ENCODE results near the gene LPP. TPM values are rescaled to one million over a fixed set of nuclear protein-coding genes. Genes with fewer than 3 reads are reported as not detected.

LPP gene
- total RNA-seq, 4 donors from 2014 or later = 141 to 248 (median 185) TPM

DNA sequence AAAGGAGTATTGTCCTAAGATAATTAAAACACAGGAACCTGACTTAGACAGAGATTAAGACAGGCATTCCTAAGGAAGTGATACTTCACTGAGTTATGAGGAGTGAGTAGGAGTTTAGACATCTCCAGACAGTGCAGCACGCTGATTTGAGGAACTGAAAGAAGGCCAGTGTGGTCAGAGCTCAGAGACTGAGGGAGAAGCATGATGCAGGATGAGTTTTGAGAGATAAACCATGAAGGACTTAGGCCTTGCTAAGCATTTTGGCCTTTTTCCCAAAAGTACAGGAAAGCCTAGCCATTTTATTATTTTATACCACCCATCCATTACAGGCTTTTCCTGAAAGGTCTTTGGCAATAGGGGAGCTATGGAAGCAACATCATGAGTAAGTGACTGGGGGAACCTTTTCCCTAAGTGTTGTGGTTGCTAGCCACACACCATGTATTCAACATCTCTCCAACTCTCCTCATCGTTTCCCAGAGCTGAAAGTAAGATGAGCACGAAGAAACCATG is 642.2 kb downstream of the LPP start:
- TF ChIP-seq, protein P1, sequence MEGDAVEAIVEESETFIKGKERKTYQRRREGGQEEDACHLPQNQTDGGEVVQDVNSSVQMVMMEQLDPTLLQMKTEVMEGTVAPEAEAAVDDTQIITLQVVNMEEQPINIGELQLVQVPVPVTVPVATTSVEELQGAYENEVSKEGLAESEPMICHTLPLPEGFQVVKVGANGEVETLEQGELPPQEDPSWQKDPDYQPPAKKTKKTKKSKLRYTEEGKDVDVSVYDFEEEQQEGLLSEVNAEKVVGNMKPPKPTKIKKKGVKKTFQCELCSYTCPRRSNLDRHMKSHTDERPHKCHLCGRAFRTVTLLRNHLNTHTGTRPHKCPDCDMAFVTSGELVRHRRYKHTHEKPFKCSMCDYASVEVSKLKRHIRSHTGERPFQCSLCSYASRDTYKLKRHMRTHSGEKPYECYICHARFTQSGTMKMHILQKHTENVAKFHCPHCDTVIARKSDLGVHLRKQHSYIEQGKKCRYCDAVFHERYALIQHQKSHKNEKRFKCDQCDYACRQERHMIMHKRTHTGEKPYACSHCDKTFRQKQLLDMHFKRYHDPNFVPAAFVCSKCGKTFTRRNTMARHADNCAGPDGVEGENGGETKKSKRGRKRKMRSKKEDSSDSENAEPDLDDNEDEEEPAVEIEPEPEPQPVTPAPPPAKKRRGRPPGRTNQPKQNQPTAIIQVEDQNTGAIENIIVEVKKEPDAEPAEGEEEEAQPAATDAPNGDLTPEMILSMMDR (IDR thresholded peaks at IDR 0.05; ENCODE audit: low read depth) = no peak

DNA sequence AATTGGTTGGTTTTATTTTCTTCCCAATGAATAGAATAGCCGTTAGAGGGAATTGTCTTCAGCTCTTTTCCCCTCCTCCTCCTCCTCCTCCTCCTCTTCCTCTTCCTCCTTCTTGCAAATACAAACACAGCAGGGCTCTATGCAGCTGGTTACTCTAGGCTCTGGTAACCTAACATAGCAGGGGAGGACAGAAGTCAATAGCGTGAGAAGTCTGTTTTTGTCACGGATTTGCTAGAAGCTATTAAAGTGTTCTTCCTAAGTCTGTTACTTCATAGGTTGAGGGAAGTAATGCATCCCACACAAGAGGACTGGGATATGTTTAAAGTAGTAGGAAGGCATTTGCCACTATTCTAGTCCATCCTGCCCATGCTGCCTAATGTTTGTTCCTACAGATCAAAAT is 643.1 kb downstream of the LPP start:
- TF ChIP-seq, protein P1 (IDR thresholded peaks at IDR 0.05; ENCODE audit: low read depth) = no peak

DNA sequence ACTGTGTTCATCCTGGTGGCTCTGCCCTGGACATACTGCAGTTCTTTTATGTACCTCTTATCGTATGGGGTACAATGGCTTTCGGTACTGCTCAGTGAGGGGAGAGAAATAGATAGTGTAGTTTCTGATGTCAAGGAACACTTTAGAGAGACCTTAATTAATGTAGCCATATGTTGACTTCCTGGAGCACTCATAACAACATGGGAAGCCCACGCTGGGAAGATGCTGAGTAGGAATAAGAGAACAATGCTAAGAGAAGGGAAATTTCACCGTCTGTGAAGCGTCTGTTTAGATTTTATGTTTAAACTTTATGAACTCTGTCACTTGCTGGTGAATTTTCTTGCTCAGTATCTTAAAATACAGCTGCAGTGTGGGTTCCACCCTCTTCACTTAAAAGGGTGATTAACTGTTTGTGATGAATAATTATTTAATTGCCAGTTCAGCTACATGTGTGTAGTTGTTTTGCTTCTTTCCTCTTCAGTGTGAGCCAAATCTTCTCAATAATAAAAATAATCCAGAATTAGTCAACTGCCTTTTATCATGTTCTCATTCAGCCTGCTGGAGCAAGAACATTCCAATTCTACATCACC is 644.7 kb downstream of the LPP start:
- TF ChIP-seq, protein P1 (IDR thresholded peaks at IDR 0.05; ENCODE audit: low read depth) = no peak

DNA sequence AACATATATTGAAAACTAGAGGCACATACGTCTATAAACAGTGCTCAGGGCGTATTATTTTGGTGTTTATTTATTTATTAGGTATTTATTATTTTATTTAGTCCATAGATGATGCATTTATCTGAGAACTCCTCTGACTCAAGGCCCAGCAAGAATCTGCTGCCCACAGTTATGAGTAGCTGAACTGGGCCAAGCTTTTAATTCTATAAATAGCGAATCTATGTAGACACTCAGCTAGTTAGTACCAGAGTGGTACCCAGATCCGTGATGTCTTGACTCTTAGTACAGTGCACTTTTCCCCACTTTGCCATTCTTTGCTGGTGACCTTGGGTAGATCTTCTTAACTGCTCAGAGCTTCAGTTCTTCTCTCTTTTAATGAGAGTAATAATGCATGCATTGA is 647.4 kb downstream of the LPP start:
- TF ChIP-seq, protein P1 (IDR thresholded peaks at IDR 0.05; ENCODE audit: low read depth) = no peak

DNA sequence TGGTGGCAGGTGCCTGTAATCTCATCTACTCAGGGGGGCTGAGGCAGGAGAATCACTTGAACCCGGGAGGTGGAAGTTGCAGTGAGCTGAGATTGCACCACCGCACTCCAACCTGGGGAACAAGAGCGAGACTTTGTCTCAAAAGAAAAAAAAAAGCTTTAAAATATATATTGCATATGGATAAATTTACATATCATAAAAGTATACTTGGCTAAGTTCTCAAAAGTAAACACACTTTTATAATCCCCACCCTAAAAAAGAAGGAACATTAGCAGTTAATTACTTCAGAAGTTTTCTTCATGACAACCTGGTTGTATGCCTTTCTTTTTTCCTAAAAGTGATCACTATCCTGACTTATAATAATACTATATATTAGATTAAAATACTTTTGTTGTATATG is 648.7 kb downstream of the LPP start:
- TF ChIP-seq, protein P1 (IDR thresholded peaks at IDR 0.05; ENCODE audit: low read depth) = no peak

DNA sequence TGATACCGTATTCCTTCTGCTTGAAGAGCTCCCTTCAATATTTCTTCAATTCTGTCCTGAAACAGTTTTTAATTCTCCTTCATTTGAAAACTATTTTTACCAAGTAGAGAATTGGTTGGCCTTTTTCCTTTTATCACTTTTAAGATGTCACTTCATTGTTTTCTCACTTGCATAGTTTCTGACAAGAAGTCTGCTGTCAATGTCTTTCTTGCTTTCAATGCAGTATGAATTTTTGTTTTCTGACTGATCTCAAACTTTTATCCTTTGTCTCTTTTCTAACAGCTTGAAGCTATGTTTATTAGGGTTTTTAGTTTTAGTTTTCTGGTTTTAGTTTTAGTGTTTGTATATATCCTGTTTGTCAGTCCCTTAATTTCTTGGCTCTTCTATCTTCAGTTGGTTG is 653.0 kb downstream of the LPP start:
- TF ChIP-seq, protein P1 (IDR thresholded peaks at IDR 0.05; ENCODE audit: low read depth) = no peak

DNA sequence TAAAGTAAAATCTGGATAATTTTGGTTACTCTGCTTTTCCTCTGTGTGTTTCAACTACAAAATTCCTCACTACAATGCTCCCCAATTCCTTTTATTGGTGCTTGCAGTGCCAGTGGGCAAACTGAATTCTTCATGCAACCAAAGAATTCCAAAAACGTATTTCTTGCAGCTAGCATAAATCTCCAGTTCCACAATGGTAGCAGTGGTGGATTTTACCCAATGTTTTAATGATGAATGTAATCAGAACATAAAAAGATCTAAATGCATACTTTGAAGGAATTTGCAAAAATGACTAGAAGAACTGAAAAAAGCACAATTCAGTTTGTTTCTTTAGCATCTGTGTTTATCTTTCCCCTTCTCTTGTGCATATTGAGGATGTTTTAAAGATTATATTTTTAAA is 658.2 kb downstream of the LPP start:
- TF ChIP-seq, protein P1 (IDR thresholded peaks at IDR 0.05; ENCODE audit: low read depth) = no peak
